Superior temporal gyrus (tissue), 1 donor: ENCODE data around the gene NAT14.
"Not testable (repeated sequence)": the region's sequence is repeated elsewhere in the genome, so short reads cannot be mapped to it uniquely, and the experiment has no call there.

Source experiments
- DNase-seq: peaks from one replicate; pipeline ENCODE4 v3.0.0-alpha.2; 2016; ENCODE audit errors: extremely low spot score

The NAT14 gene

GRCh38 chr19:55503157-55503501, 18.1 kb downstream of the NAT14 start:
- no peak for DNase-seq

- peak; percentile 98 for DNase-seq
These were observed 18.7 kb downstream of the NAT14 start for GRCh38 chr19:55503502-55504251.

GRCh38 chr19:55504252-55504603, 19.2 kb downstream of the NAT14 start:
- no peak for DNase-seq

GRCh38 chr19:55504981-55505380, 20.0 kb downstream of the NAT14 start:
- no peak for DNase-seq

- DNase-seq, result no peak
These were observed 23.1 kb downstream of the NAT14 start for GRCh38 chr19:55508120-55508519.

- DNase-seq, result peak; percentile 95
These were observed 32.1 kb downstream of the NAT14 start for GRCh38 chr19:55516878-55517620.

GRCh38 chr19:55519451-55520311, 34.7 kb downstream of the NAT14 start:
- no peak for DNase-seq

GRCh38 chr19:55520691-55521292, 35.8 kb downstream of the NAT14 start:
- DNase-seq, result no peak

- DNase-seq, result no peak
These were observed 40.5 kb downstream of the NAT14 start for GRCh38 chr19:55525289-55526101.

GRCh38 chr19:55526216-55527196, 41.5 kb downstream of the NAT14 start:
- no peak for DNase-seq

- no peak for DNase-seq
These were observed 42.4 kb downstream of the NAT14 start for GRCh38 chr19:55527197-55528029.

- DNase-seq, result no peak
These were observed 43.2 kb downstream of the NAT14 start for GRCh38 chr19:55528030-55528803.

GRCh38 chr19:55529636-55530234, 44.7 kb downstream of the NAT14 start:
- DNase-seq, result no peak

GRCh38 chr19:55530996-55531395, 46.0 kb downstream of the NAT14 start:
- DNase-seq, result no peak

GRCh38 chr19:55534280-55534679, 49.3 kb downstream of the NAT14 start:
- not testable (repeated sequence) for DNase-seq

- no peak for DNase-seq
These were observed 50.4 kb downstream of the NAT14 start for GRCh38 chr19:55535173-55535964.

- DNase-seq, result no peak
These were observed 51.0 kb downstream of the NAT14 start for GRCh38 chr19:55535965-55536350.
